Measurements from ENCODE around the gene ZNF182.
"Not testable (repeated sequence)": the region's sequence is repeated elsewhere in the genome, so short reads cannot be mapped to it uniquely, and the experiment has no call there.

ZNF182 gene

GRCh38 chrX:47941423-47941822 is 62.4 kb downstream of the ZNF182 start:
- DNase-seq (ENCODE audit: low read depth) = no peak
- no peak overlapping the region for H3K4me3 ChIP-seq (ENCODE audit: low read depth, low read length)
- no peak for TF ChIP-seq CTCF (conservative IDR thresholded peaks at IDR 0.05; ENCODE audit: low read depth, low read length)

- DNase-seq (ENCODE audit: low read depth) = no peak
- TF ChIP-seq CTCF (conservative IDR thresholded peaks at IDR 0.05; ENCODE audit: low read depth, low read length) = no peak
- H3K4me3 ChIP-seq (ENCODE audit: low read depth, low read length) = no peak overlapping the region
These were observed 63.3 kb downstream of the ZNF182 start for GRCh38 chrX:47940448-47940847.

- DNase-seq (ENCODE audit: low read depth) = no peak
- H3K4me3 ChIP-seq (ENCODE audit: low read depth, low read length) = no peak overlapping the region
- no peak for TF ChIP-seq CTCF (conservative IDR thresholded peaks at IDR 0.05; ENCODE audit: low read depth, low read length)
These were observed 66.9 kb downstream of the ZNF182 start for GRCh38 chrX:47936940-47937317.

- no peak for TF ChIP-seq CTCF (conservative IDR thresholded peaks at IDR 0.05; ENCODE audit: low read depth, low read length)
- no peak overlapping the region for H3K4me3 ChIP-seq (ENCODE audit: low read depth, low read length)
- DNase-seq (ENCODE audit: low read depth) = no peak
These were observed 67.4 kb downstream of the ZNF182 start for GRCh38 chrX:47936224-47936939.

GRCh38 chrX:47933946-47934345 is 69.8 kb downstream of the ZNF182 start:
- TF ChIP-seq CTCF (conservative IDR thresholded peaks at IDR 0.05; ENCODE audit: low read depth, low read length) = no peak
- no peak overlapping the region for H3K4me3 ChIP-seq (ENCODE audit: low read depth, low read length)
- no peak for DNase-seq (ENCODE audit: low read depth)

GRCh38 chrX:47931970-47932369 is 71.8 kb downstream of the ZNF182 start:
- not testable (repeated sequence) for H3K4me3 ChIP-seq (ENCODE audit: low read depth, low read length); DNase-seq (ENCODE audit: low read depth)

- H3K4me3 ChIP-seq (ENCODE audit: low read depth, low read length) = no peak overlapping the region
- DNase-seq (ENCODE audit: low read depth) = no peak
- no peak for TF ChIP-seq CTCF (conservative IDR thresholded peaks at IDR 0.05; ENCODE audit: low read depth, low read length)
These were observed 76.6 kb downstream of the ZNF182 start for GRCh38 chrX:47927212-47927611.
